K562 (cell line): ENCODE measurements around the gene HPRT1. TPM values are rescaled to one million over a fixed set of nuclear protein-coding genes. Genes with fewer than 3 reads are reported as not detected.

Experiments used
- ATAC-seq: fragments of 200-7000 bp; cut with Tn5 transposase; 3 replicates; pipeline ENCODE4 v1.9.1; 2020; ENCODE audit warnings: moderate library complexity
- BruUV-seq: library from RNA; stranded (reverse); fragments of 400-500 nt; replicated peaks from 2 replicates; lab custom pipeline; 2021; lab: Mats Ljungman, UMichigan
- CTCF ChIA-PET: fragments of 300-600 bp; formaldehyde crosslinking; extraction: SDS; loops from one replicate; lab custom pipeline; 2021; ENCODE audit warnings: low intra/inter-chr PET ratio; lab: Yijun Ruan, JAX
- POLR2A ChIA-PET: fragments of 300-600, 350-650 bp; sonication (Branson Sonifier 250); formaldehyde crosslinking; extraction: SDS; loops from one replicate; lab custom pipeline; 2021; ENCODE audit warnings: antibody characterized with exemption, inconsistent platforms; lab: Yijun Ruan, JAX
- DNase-seq, 4 experiments: peaks; one replicate each; pipeline versions ENCODE4 v3.0.0 to v3.0.0-alpha.2; 2011 to 2018; ENCODE audit warnings: low spot score in 3 of 4, mixed read lengths in 3 of 4; ENCODE audit errors: extremely low read depth in 1 of 4
- FAIRE-seq: peaks from 2 replicates; lab custom pipeline; 2011; peaks lifted over from hg19 to GRCh38; lab: Jason Lieb, UNC
- H2AFZ ChIP-seq: 2 replicates; pipeline ENCODE4 v1.6.0; 2011; ENCODE audit warnings: low read depth, low read length, control low read depth, inconsistent platforms
- H3K27ac ChIP-seq: fragments of 200-600 bp; 3 replicates; pipeline ENCODE4 v1.8.0; 2011; ENCODE audit warnings: low read depth, mild to moderate bottlenecking, control low read depth, inconsistent platforms, low read length, moderate library complexity, mixed read lengths; ENCODE audit errors: extremely low read depth
- H3K27me3 ChIP-seq, 2 experiments: fragments of 300-600 bp in 1 of 2; 2 replicates in 1 of 2; 3 replicates in 1 of 2; pipeline versions ENCODE4 v1.6.0 to v1.8.0; 2011; ENCODE audit warnings: inconsistent platforms in 2 of 2, low read length in 2 of 2, mild to moderate bottlenecking in 1 of 2, mixed read lengths in 1 of 2, moderate library complexity in 1 of 2; ENCODE audit not compliant: control insufficient read depth in 2 of 2, insufficient read depth in 2 of 2
- H3K36me3 ChIP-seq: fragments of 300-600 bp; 3 replicates; pipeline ENCODE4 v1.8.0; 2011; ENCODE audit warnings: mild to moderate bottlenecking, low read length, inconsistent platforms; ENCODE audit not compliant: control insufficient read depth, insufficient read depth
- H3K4me1 ChIP-seq, 2 experiments: fragments of 200-600 bp in 1 of 2; replicated peaks in 1 of 2; 2 replicates in 1 of 2; 3 replicates in 1 of 2; pipeline versions ENCODE4 v1.5.1 to v1.8.0; 2011; ENCODE audit warnings: inconsistent platforms in 2 of 2, low read length in 2 of 2, mild to moderate bottlenecking in 1 of 2, mixed read lengths in 1 of 2, moderate library complexity in 1 of 2; ENCODE audit not compliant: control insufficient read depth in 2 of 2, insufficient read depth in 2 of 2
- H3K4me2 ChIP-seq: 2 replicates; pipeline ENCODE4 v1.6.1; 2011; ENCODE audit warnings: low read length, control low read depth, inconsistent platforms, mixed read lengths; ENCODE audit not compliant: insufficient read depth
- H3K4me3 ChIP-seq: fragments of 200-600 bp; sonication (generic), shearing (Covaris generic); 2 replicates; pipeline ENCODE4 v1.5.1; 2016; ENCODE audit warnings: control low read depth, inconsistent platforms
- H3K79me2 ChIP-seq: fragments of 200-600 bp; 3 replicates; pipeline ENCODE4 v1.8.0; 2011; ENCODE audit warnings: low read length, inconsistent platforms; ENCODE audit not compliant: control insufficient read depth, insufficient read depth
- H3K9ac ChIP-seq, 2 experiments: 2 replicates each; pipeline versions ENCODE4 v1.6.0 to v1.6.1; 2011; ENCODE audit warnings: low read depth in 2 of 2, low read length in 2 of 2, control low read depth in 1 of 2, inconsistent platforms in 1 of 2, mild to moderate bottlenecking in 1 of 2, mixed read lengths in 1 of 2; ENCODE audit not compliant: insufficient read depth in 1 of 2
- H3K9me1 ChIP-seq: one replicate; pipeline ENCODE4 v1.6.0; 2011; ENCODE audit warnings: inconsistent platforms, mild to moderate bottlenecking, low read length, moderate library complexity; ENCODE audit not compliant: control insufficient read depth, insufficient read depth
- H3K9me3 ChIP-seq: replicated peaks from 2 replicates; pipeline ENCODE4 v1.5.1; 2011; ENCODE audit warnings: low read depth, low read length, inconsistent platforms; ENCODE audit not compliant: control insufficient read depth, insufficient read depth
- H4K20me1 ChIP-seq: replicated peaks from 2 replicates; pipeline ENCODE4 v1.6.1; 2011; ENCODE audit warnings: low read length, inconsistent platforms, mixed read lengths; ENCODE audit not compliant: control insufficient read depth, insufficient read depth
- ARID2 ChIP-seq: fragments of 450-650 bp; IDR thresholded peaks from 2 replicates; pipeline ENCODE4 v1.6.1; 2017; ENCODE audit warnings: antibody characterized with exemption, mild to moderate bottlenecking
- MBD2 ChIP-seq: sonication (generic); IDR thresholded peaks from 2 replicates; pipeline ENCODE4 v1.6.1; 2016; ENCODE audit warnings: low read depth, borderline replicate concordance
- ZNF639 ChIP-seq, 2 experiments: fragments of 200-800 bp in 1 of 2; sonication (Bioruptor generic) in 1 of 2; sonication (generic) in 1 of 2; formaldehyde crosslinking in 1 of 2; IDR thresholded peaks in 1 of 2; conservative IDR thresholded peaks in 1 of 2; 2 replicates each; pipeline versions ENCODE4 v1.5.0 to v1.6.1; 2016 to 2020; ENCODE audit warnings: missing compliant biosample characterization in 1 of 2, missing genetic modification characterization in 1 of 2, missing genetic modification reagents in 1 of 2
- ZNF717 ChIP-seq: fragments of 250-450 bp; sonication (Bioruptor Pico); IDR thresholded peaks from 2 replicates; pipeline ENCODE4 v1.5.0; 2021
- WGBS: fragments of 100-300 bp; shearing (Covaris generic); methylation state at CpG from one replicate; pipeline ENCODE4 v1.1.6; 2016; ENCODE audit warnings: low coverage, mixed read lengths; ENCODE audit not compliant: insufficient coverage; ENCODE audit errors: missing lambda C conversion rate; 5-methylcytosine and 5-hydroxymethylcytosine counted together
- in situ Hi-C: fragments of 300-500 bp; cut with MboI; formaldehyde crosslinking; loops from 4 replicates; pipeline ENCODE4 v1.15.0; 2018; ENCODE audit warnings: inconsistent platforms, mixed read lengths
- intact Hi-C: fragments of 100-400 bp; cut with micrococcal nuclease; formaldehyde crosslinking; loops from 2 replicates; pipeline ENCODE4 v1.14.2; 2022
- polyA plus RNA-seq, 8 experiments: library from polyadenylated mRNA; depleted of rRNA in 4 of 8; stranded (reverse) in 5 of 8; unstranded in 3 of 8; fragments of >200 nt; fragmentation: Nextera tagmentation in 2 of 8; fragmentation: Illumina TruSeq in 1 of 8; extraction: Ambion mirVana in 2 of 8; extraction: Trizol in 1 of 8; gene quantifications; 2 replicates each; pipeline versions ENCODE4 v1.2.1 to v1.2.3, GENCODE V29; 2011 to 2014; ENCODE audit warnings: inconsistent platforms in 1 of 8, missing spikeins in 1 of 8
- total RNA-seq, 7 experiments: library from RNA; depleted of rRNA in 6 of 7; stranded (reverse); fragments of >200 nt in 6 of 7; fragmentation: Illumina TruSeq in 2 of 7; extraction: Trizol in 2 of 7; gene quantifications; 2 replicates each; pipeline versions ENCODE4 v1.2.1 to v1.2.3, GENCODE V29; 2011 to 2021; ENCODE audit warnings: low replicate concordance in 1 of 7

The HPRT1 gene
- total and polyA plus RNA-seq, 9 of the 15 experiments (the other 6 are each of a cell fraction or from before 2014, with no cell fraction given), result 24.4 to 158 (median 104) TPM

DNA sequence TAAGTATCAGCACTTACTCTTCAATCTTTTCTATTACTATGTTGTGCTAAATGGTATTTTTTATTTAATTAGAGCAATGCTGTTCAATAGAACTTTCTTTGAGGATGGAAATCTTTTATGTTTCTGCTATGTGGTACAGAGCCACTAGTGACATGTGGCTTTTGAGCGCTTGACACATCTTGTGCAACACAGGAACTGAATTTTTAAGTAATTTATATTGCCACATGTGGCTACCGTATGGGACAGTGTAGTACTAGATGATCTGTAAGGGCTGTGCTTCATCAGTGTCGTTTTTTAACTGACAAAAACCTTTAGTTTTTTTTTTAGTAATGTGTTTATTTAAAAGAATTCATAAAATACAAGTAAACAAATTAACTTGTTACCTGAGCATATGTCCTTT lies 22.4 kb downstream of the HPRT1 start:
- Histone ChIP-seq H3K9me3 (no peaks in the 10 kb centered on the region), H3K9ac (no peak overlapping the region), H3K36me3 (peaks cover 63% of the 10 kb centered on the region; the same call in 2 of the 3 replicates), H3K27ac (no peak overlapping the region), H3K4me2 (no peak overlapping the region), H3K79me2 (peaks cover 2% of the 10 kb centered on the region; the same call in 1 of the 3 replicates), H4K20me1 (no peaks in the 10 kb centered on the region; the same call in 1 of the 2 replicates)
- intact Hi-C loops, result loop anchor here (5.0 to 10.0 kb wide), 3 partner anchors 270 to 512 kb away; partner anchors contain the start of gene SMIM10
- POLR2A ChIA-PET, result no interaction called here
- CTCF ChIA-PET, result no interaction called here
- no peak for DNase-seq
- TF ChIP-seq MBD2 (no peak), ARID2 (no peak), ZNF639 (CRISPR knock-in tag; conservative IDR thresholded peaks at IDR 0.05 in 1 of 2, IDR thresholded peaks at IDR 0.05 in 1 of 2) (no peak), ZNF717 (CRISPR knock-in tag) (no peak)
- TF ChIP-seq, all 486 proteins: peak for 0
- H3K4me1 ChIP-seq, result no peaks in the 10 kb centered on the region
- H3K4me3 ChIP-seq, result no peak overlapping the region
- 65% methylated on average over 3 of the region's 3 CpGs for WGBS
- in situ Hi-C loops, result no loop called here
- no peak overlapping the region for H2AFZ ChIP-seq
- no TSS peak for BruUV-seq
- H3K27me3 ChIP-seq, result no peaks in the 10 kb centered on the region
- H3K9me1 ChIP-seq, result no peaks in the 10 kb centered on the region
- ATAC-seq (no peak), FAIRE-seq (no peak)
